ENCODE results near the gene MRPL37. TPM values are rescaled to one million over a fixed set of nuclear protein-coding genes. Genes with fewer than 3 reads are reported as not detected.

MRPL37 gene
- total RNA-seq, 1 donor from 2014 or later, result 73.7 TPM

DNA sequence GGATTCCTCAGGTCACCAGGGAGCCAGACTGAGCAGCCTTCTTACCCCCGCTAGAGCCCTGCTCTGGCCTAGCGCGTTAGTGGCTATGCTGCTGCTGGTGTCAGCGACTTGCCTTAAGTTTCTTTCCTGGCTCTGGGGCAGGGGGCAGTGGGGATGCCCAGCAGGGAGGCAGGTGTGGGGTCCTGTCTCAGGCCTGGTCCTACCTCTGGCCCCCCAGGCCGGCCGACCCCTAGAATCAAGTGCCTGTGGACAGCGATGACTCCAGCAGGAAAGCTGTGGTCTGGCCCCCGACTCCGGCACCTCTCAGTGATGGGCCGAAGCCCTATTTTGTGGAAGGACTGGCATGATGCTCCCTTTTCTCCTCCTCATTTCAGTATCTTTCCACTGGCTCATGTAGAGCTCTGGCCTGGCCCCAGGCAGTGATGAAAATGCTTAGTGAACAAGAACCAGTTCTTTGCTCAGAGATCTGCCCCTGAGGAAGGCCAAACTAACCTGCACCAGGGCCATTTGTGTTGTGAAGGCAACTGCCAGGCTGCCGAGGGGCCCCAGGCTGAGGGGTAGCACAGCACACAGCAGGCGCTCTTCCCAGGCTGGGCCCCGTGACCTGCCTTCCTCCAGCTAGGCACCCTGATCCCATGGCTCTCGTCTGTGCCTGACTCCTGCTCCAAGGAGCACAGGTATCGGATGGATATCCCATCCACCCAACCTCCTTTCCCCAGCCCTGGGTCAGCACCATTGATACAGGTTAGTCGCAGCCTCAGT, 23.7 kb downstream of the MRPL37 start:
- Mint-ChIP-seq H3K4me3 (ENCODE audit: unreplicated experiment) (no peak overlapping the region), H3K27me3 (ENCODE audit: unreplicated experiment) (no peaks in the 10 kb centered on the region), H3K36me3 (ENCODE audit: unreplicated experiment) (peaks cover 9% of the 10 kb centered on the region), H3K27ac (ENCODE audit: unreplicated experiment) (no peak overlapping the region), H3K9me3 (ENCODE audit: unreplicated experiment) (no peaks in the 10 kb centered on the region), H3K4me1 (ENCODE audit: unreplicated experiment) (peaks cover 47% of the 10 kb centered on the region)
- DNase-seq (ENCODE audit: extremely low spot score, unreplicated experiment), result no peak
- TF ChIP-seq, protein P1, sequence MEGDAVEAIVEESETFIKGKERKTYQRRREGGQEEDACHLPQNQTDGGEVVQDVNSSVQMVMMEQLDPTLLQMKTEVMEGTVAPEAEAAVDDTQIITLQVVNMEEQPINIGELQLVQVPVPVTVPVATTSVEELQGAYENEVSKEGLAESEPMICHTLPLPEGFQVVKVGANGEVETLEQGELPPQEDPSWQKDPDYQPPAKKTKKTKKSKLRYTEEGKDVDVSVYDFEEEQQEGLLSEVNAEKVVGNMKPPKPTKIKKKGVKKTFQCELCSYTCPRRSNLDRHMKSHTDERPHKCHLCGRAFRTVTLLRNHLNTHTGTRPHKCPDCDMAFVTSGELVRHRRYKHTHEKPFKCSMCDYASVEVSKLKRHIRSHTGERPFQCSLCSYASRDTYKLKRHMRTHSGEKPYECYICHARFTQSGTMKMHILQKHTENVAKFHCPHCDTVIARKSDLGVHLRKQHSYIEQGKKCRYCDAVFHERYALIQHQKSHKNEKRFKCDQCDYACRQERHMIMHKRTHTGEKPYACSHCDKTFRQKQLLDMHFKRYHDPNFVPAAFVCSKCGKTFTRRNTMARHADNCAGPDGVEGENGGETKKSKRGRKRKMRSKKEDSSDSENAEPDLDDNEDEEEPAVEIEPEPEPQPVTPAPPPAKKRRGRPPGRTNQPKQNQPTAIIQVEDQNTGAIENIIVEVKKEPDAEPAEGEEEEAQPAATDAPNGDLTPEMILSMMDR (IDR thresholded peaks at IDR 0.05), result no peak

DNA sequence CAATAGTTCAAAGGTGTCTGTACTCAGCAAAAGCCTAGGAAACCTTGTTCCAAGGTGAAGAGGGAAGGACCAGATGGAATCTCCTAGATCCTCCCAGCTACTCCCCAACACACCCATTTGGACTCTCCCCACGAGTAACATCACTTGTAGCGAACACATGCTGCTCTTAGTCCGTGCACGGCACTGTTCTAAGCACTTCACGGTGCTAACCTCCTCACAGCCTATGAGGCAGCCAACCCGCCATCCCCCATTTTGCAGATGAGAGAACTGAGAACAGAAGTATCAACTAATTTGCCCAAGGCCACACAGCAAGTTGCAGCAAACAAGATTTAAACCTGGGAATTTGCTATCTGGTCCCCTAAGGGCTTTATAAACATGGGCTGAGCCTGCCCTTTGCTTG, 24.3 kb downstream of the MRPL37 start:
- peaks cover 7% of the 10 kb centered on the region for H3K36me3 Mint-ChIP-seq (ENCODE audit: unreplicated experiment)
- H3K4me1 Mint-ChIP-seq (ENCODE audit: unreplicated experiment), result peaks cover 44% of the 10 kb centered on the region
- H3K27ac Mint-ChIP-seq (ENCODE audit: unreplicated experiment), result no peak overlapping the region
- H3K9me3 Mint-ChIP-seq (ENCODE audit: unreplicated experiment), result no peaks in the 10 kb centered on the region
- no peaks in the 10 kb centered on the region for H3K27me3 Mint-ChIP-seq (ENCODE audit: unreplicated experiment)
- no peak for DNase-seq (ENCODE audit: extremely low spot score, unreplicated experiment)
- TF ChIP-seq, protein P1 (IDR thresholded peaks at IDR 0.05), result no peak
- no peak overlapping the region for H3K4me3 Mint-ChIP-seq (ENCODE audit: unreplicated experiment)

- no peaks in the 10 kb centered on the region for H3K27me3 Mint-ChIP-seq (ENCODE audit: unreplicated experiment)
- H3K9me3 Mint-ChIP-seq (ENCODE audit: unreplicated experiment), result no peaks in the 10 kb centered on the region
- H3K27ac Mint-ChIP-seq (ENCODE audit: unreplicated experiment), result peak overlapping the region; percentile 56
- H3K4me1 Mint-ChIP-seq (ENCODE audit: unreplicated experiment), result peaks cover 40% of the 10 kb centered on the region
- H3K36me3 Mint-ChIP-seq (ENCODE audit: unreplicated experiment), result peaks cover 2% of the 10 kb centered on the region
- DNase-seq (ENCODE audit: extremely low spot score, unreplicated experiment), result no peak
- no peak overlapping the region for H3K4me3 Mint-ChIP-seq (ENCODE audit: unreplicated experiment)
- TF ChIP-seq, protein P1 (IDR thresholded peaks at IDR 0.05), result no peak
Measured at GRCh38 chr1:54225378-54225777, 25.4 kb downstream of the MRPL37 start.

DNA sequence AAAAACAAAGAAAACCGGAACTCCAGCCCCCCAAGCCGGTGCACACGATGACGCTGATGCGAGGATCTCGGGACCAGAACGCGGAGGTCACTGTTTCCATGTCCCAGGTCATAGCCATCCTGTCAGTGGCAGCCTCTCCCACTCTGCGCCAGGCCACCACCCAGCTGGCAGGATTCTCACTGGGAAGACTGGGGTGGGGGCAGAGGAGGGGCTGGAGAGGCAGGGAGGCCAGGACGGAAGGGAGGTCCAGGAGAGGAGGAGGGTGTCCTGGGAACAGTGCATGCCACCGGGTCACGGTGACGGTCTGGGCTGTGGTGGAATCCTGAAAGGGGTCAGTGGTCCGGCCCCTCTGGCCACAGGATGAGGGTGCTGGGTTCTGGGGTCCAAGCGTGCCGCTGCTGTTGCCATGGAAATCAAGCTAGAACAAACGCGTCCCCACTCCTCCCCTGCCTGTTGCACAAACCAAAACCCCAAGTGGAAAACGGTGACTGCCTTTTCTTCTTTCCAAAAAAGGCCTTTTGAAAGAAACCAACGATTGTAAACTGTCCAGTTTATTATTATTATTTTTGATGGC, 26.1 kb downstream of the MRPL37 start:
- DNase-seq (ENCODE audit: extremely low spot score, unreplicated experiment), result no peak
- no peak overlapping the region for H3K4me3 Mint-ChIP-seq (ENCODE audit: unreplicated experiment)
- TF ChIP-seq, protein P1 (IDR thresholded peaks at IDR 0.05), result no peak
- no peaks in the 10 kb centered on the region for H3K9me3 Mint-ChIP-seq (ENCODE audit: unreplicated experiment)
- H3K27me3 Mint-ChIP-seq (ENCODE audit: unreplicated experiment), result no peaks in the 10 kb centered on the region
- H3K27ac Mint-ChIP-seq (ENCODE audit: unreplicated experiment), result no peak overlapping the region
- H3K4me1 Mint-ChIP-seq (ENCODE audit: unreplicated experiment), result peaks cover 40% of the 10 kb centered on the region
- H3K36me3 Mint-ChIP-seq (ENCODE audit: unreplicated experiment), result peaks cover 2% of the 10 kb centered on the region

- H3K27me3 Mint-ChIP-seq (ENCODE audit: unreplicated experiment), result no peaks in the 10 kb centered on the region
- no peak for DNase-seq (ENCODE audit: extremely low spot score, unreplicated experiment)
- no peaks in the 10 kb centered on the region for H3K9me3 Mint-ChIP-seq (ENCODE audit: unreplicated experiment)
- H3K27ac Mint-ChIP-seq (ENCODE audit: unreplicated experiment), result peak overlapping the region; percentile 77
- TF ChIP-seq, protein P1 (IDR thresholded peaks at IDR 0.05), result no peak
- no peak overlapping the region for H3K4me3 Mint-ChIP-seq (ENCODE audit: unreplicated experiment)
- peaks cover 6% of the 10 kb centered on the region for H3K36me3 Mint-ChIP-seq (ENCODE audit: unreplicated experiment)
- peaks cover 40% of the 10 kb centered on the region for H3K4me1 Mint-ChIP-seq (ENCODE audit: unreplicated experiment)
Measured at GRCh38 chr1:54227091-54227602, 27.2 kb downstream of the MRPL37 start.
